Myocyte (in vitro differentiated cells): ENCODE data around the gene FERMT1. TPM values are rescaled to one million over a fixed set of nuclear protein-coding genes. Genes with fewer than 3 reads are reported as not detected.
A peak's percentile ranks its signal among the peaks of the same experiment; 100 is the strongest.
"Not testable (repeated sequence)": the region's sequence is repeated elsewhere in the genome, so short reads cannot be mapped to it uniquely, and the experiment has no call there.

Experiments used
- DNase-seq: peaks from one replicate; pipeline ENCODE4 v3.0.0-alpha.2; 2012; ENCODE audit warnings: low read depth
- total RNA-seq: library from RNA; depleted of rRNA; stranded (reverse); fragments of >200 nt; gene quantifications from 2 replicates; pipeline ENCODE4 v1.2.3, GENCODE V29; 2014

The FERMT1 gene
- total RNA-seq, 1 donor from 2014 or later, result 5.2 TPM

DNA sequence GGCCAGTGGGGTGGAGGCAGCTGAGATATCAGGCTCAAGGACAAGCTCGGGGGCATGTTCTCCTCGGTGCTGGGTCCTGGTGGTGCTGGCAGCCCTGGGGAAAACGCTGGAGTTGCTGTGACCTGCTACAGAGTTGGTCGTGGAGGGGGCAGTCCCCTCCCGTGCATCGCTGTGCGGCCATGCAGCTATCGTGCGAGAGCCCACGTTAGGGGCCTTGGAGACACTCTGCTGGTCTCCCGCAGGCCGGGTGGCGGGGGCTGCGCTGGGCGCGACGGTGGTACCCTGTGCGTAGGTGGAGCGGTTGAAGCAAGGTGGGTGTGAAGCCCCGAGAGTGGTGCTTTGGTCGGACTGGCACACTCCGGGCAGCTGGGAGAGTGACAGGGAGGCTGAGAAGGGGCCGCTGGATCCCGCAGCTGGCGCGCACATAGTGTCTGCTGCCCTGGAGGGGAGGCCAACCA lies 81.0 kb downstream of the FERMT1 start:
- DNase-seq, result no peak

DNA sequence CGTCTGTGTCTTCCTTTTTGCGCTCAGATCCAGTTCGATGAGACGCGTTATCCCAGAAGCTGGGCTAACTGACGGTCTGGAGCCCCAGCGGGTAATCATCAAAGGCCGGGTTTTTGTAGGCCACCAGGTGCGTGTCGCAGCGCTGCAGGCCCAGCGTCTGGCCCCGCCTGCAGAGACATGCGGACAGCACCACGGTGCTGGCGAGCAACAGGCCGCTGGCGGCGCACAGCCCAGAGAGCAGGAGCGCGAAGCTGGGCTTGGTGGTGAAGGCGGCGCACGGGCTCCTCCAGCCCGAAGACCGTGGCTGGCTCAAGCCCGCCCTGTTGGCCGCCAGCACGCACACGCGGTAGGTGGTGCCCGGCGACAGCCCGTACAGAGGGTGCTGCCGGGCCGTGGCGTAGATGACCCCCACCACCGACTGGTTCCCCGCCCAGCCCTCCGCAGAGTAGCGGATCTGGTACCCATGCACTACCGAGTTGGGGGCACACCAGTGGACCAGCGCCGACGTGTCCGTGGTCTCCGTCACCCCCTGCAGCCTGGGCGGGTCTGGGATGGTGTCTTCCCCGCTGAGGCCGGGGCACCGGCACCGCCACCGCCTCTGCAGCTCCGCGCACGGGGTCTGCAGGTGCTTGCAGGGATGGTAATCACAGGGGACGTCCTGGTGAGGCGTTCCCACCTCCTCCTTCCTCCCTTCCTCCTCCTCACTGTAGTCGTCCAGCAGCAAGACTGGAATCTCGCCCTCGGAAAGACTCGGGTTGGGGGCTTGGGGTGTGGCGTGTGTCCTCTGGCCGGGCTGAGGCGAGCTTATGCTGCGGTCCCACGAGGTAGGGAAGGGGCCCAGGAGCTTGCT lies 81.6 kb downstream of the FERMT1 start:
- DNase-seq, result no peak

DNA sequence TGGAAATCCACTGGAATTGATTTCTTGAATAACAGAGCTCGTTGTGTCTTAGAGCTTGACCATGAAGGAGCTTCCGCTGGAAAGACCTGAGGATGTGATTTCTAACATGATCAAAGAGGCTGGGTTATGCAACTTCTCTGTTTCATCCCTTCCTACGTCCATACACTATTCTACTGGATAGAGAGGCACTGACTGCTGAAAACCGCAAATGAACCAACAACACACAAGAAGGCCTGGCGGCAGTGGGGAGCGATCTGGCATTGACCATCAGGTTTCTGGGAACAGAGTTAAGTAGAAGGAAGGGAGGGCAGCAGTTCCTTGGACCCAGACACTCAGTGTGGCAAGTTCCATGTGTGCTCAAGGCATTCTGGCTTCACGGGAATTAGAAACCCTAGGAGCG lies 82.3 kb downstream of the FERMT1 start:
- DNase-seq, result no peak

DNA sequence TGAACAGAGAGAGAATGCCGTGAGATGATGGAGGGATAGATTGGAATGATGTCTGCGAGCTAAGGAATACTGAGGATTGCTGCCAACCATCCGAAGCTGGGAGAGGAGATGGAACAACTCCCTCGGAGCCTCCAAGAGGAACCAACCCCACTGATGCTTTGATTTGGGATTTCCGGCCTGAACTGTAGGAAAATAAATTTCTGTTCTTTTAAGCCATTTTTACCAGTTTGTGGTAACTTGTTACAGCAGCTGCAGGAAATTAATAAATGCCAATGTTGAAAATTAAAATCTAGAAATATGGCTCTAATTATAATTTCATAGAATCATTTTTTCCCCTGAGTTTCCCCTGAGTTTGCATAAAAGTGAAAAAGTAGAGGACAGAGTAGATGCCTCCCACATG lies 83.1 kb downstream of the FERMT1 start:
- DNase-seq, result no peak

DNA sequence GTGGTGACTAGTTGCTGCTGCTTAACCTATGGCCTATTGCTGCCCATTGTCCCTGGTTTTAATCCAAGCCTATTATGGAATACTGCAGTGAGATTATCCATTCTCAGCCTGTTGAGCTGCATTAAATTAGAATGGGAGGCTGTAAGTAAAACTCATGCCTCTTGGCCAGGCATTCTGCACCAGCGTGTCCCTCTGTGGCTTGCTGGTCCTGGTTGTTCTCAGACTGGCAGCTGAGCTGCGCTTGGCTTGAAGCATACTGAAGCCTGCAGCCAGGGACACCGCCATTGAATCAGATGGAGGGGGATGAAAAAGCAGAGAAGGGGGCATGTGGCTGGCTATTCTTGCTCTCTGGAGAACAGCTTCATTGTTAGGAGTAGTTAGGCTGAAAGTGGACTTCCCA lies 84.6 kb downstream of the FERMT1 start:
- DNase-seq, result no peak

DNA sequence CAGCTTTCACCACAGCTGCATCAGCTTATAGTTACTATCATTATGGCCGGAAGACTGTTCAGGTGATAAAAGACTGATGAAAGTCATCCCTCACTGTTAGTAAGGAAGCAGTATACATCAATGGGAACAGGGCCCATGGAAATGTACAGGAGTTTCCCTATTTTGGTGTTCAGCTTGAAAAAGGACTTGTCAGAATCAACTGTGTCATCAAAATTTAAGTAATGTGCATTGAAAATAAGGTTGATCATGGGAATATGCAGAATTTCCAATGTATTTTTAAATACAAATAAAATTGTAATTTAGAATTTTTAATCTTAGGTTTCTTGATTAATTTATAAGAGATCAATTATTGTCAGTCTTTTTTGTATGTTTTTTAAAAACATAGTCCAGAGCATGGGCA lies 85.7 kb downstream of the FERMT1 start:
- no peak for DNase-seq

DNA sequence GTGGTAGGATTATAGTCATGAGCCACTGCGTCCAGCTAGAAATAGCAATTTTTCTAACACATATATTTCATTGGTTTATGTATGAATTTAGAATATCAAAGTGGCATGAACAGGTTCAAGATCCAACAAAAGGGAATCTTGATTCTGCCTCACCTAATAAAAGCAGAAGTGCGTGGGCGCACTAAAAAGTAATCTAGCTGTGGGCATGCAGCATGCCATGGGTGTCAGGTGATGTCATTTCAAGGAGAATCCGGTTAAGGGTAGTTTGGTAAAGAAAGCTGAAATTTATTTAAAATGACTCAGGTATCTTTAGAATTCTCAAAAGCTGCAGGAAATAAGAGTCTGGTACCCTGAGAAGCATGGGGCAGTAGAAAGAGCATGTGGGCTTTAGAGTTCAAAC lies 86.6 kb downstream of the FERMT1 start:
- no peak for DNase-seq

DNA sequence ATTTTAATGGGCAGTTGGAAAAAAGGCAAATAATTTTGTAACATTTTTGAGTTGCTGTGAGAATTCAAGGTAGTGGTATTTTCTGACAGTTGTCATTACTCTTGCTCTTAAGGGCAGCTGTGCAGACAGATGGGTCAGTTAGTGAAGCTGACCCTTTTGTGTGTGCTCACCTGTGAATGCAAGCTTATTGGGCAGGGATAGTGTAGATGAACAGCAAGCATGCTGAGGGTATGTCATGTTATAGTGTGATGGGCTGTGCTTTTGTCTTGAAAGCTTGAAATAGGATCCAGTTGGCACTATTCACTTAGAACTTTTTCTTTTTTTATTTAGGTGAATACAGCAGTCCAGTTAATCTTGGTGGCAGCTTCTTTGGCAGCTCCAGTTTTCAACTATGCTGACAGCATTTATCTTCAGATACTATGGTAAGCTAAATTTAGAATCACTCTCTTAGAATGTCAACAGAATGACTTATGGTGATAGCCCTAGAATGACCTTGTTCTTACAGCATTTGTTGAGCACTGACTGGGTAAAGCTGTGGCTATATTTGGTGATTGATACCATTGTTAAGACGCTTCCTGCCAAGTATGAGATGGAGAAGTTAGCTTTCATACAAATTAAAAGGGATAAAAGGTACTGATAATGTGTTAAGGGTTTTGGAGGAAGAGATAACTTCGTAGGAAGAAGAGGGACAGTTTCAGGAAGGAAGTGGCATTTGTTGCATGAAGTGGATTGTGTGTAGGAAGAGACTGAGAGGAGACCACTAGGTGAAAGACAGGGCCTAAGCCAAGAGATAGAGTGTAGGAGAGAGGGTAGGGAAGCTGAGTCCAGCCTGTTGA lies 88.5 kb downstream of the FERMT1 start:
- DNase-seq, result peak; percentile 68

DNA sequence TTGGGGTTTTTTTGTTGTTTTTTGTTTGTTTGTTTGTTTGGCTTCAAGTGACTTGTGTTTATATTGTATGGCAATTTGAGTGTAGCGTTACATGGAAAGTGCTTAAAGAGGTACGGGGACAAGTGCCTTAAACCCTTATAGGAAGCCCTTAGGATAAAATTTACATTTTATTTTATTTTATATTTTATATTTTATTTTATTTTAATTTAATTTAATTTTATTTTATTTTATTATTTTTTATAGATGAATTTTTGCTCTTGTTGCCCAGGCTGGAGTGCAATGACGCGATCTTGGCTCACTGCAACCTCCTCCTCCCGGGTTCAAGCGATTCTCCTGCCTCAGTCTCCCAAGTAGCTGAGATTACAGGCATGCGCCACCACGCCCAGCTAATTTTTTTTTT lies 89.9 kb downstream of the FERMT1 start:
- DNase-seq, result not testable (repeated sequence)

DNA sequence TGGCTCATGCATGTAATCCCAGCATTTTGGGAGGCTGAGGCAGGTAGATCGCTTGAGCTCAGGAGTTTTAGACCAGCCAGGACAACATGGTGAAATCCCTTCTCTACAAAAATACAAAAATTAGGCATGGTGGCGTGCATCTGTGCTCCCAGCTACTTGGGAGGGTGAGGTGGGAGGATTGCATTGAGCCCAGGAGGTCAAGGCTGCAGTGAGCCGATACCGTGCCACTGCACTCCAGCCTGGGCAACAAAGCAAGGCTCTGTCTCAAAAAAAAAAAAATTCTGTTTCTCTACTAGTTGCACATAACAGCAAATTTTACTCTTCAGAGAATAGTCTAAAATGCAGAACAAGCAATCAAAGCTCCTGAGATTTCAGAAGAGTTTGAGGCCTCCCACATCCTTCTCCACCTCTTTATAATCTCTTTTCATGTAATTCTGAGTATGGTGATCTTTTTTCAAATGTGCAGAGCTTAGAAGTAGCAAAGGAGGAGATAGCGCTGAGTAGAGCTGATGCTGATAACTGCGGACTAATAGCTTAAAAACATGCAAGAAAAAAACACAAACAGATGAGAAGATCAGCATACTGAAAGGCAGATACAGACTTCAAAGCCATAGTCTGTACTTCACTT lies 92.3 kb downstream of the FERMT1 start:
- DNase-seq, result no peak

DNA sequence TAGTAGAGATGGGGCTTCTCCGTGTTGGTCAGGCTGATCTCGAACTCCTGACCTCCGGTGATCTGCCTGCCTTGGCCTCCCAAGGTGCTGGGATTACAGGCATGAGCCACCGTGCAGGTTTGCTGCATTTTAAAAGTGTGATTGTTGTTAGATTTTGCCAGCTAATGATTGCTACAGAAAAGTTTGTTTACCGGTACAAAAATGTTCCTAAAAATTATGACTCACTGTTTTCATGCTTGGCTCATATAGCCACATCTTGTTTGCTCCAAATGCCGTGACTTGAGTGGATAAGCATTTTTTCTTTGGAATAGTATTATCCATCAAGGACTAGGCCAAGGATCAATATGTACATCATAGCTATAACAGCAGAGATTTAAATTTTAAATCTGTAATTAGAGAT lies 93.3 kb downstream of the FERMT1 start:
- no peak for DNase-seq

DNA sequence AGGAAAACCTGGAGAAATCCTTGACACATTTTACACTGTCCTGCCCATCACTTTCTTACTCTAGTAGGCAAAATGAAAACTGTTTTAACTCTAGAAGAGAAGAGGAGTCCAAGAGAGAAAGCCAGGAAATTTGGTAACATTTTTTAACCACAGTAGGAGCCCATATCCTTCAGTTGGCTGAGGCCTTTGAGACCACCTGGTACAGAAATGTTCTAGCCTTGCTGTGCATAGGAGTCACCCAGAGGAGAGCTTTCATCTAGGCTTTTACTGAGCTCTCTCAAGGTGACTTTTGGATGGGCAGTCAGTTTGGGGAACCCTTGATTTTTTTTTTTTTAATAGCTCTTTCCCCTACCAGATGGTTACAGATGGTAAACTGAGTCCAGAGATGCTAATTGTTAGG lies 94.0 kb downstream of the FERMT1 start:
- no peak for DNase-seq

DNA sequence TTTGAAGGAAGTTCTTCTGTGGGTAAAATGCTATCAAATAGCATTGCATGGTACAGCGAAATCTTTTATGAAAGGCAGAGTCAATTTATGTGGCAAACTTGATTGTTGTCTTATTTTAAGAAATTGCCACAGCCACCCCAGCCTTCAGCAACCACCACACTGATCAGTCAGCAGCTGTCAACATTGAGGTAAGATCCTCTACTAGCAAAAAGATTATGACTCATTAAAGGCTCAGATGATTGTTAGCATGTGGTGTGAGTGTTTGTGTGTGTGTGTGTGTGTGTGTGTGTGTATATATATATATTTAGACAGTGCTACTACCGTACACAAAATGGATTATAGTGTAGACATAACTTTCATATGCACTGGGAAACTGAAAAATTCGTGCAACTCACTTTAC lies 96.8 kb downstream of the FERMT1 start:
- DNase-seq, result peak; percentile 91

Other genes starting within 250 kb of the FERMT1 start
- gene CHGB, start 211.5 kb downstream of the FERMT1 start, total RNA-seq, result 3.5 and 4.7 TPM in 2 replicates
- 12.5 and 18.1 TPM in 2 replicates for gene TRMT6, start 172.5 kb downstream of the FERMT1 start, total RNA-seq
- gene MCM8, start 172.4 kb downstream of the FERMT1 start, total RNA-seq, result 9.3 and 12.9 TPM in 2 replicates
- 55.9 and 80.2 TPM in 2 replicates for gene CRLS1, start 116.9 kb downstream of the FERMT1 start, total RNA-seq
- gene LRRN4, start 69.0 kb downstream of the FERMT1 start, total RNA-seq, result not detected in 2 replicates